Prostate gland (tissue), 2 donors: ENCODE measurements around the gene CD86.

ENCODE experiments used
- POLR2AphosphoS5 ChIP-seq: sonication (generic); formaldehyde crosslinking; IDR thresholded peaks from one replicate; pipeline ENCODE4 v1.6.1; 2017; ENCODE audit warnings: antibody characterized with exemption
- TF ChIP-seq, protein P1 (sequence below), 4 experiments: fragments of 200-600 bp in 2 of 4; fragments of 450-650 bp in 2 of 4; sonication (generic) in 2 of 4; IDR thresholded peaks; 1 replicate in 3 of 4; 2 replicates in 1 of 4; pipeline ENCODE4 v1.5.1; 2016 to 2019; ENCODE audit warnings: antibody characterized with exemption in 4 of 4, mild to moderate bottlenecking in 2 of 4, moderate library complexity in 2 of 4

GRCh38 chr3:122074621-122075265 is 19.6 kb downstream of the CD86 start:
- no peak for TF ChIP-seq POLR2AphosphoS5
- TF ChIP-seq, protein P1, sequence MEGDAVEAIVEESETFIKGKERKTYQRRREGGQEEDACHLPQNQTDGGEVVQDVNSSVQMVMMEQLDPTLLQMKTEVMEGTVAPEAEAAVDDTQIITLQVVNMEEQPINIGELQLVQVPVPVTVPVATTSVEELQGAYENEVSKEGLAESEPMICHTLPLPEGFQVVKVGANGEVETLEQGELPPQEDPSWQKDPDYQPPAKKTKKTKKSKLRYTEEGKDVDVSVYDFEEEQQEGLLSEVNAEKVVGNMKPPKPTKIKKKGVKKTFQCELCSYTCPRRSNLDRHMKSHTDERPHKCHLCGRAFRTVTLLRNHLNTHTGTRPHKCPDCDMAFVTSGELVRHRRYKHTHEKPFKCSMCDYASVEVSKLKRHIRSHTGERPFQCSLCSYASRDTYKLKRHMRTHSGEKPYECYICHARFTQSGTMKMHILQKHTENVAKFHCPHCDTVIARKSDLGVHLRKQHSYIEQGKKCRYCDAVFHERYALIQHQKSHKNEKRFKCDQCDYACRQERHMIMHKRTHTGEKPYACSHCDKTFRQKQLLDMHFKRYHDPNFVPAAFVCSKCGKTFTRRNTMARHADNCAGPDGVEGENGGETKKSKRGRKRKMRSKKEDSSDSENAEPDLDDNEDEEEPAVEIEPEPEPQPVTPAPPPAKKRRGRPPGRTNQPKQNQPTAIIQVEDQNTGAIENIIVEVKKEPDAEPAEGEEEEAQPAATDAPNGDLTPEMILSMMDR (IDR thresholded peaks at IDR 0.05), result no peak
